Neural progenitor cell (in vitro differentiated cells): ENCODE results near the gene CHCHD6. TPM values are rescaled to one million over a fixed set of nuclear protein-coding genes. Genes with fewer than 3 reads are reported as not detected.

Experiments
- DNase-seq: peaks from one replicate; pipeline ENCODE4 v3.0.0-alpha.2; 2016; ENCODE audit warnings: low spot score
- H2AFZ ChIP-seq: fragments of 200-600 bp; sonication (generic); replicated peaks from 2 replicates; pipeline ENCODE4 v1.6.1; 2016; ENCODE audit warnings: antibody characterized with exemption
- H3F3A ChIP-seq: fragments of 200-600 bp; sonication (generic); 2 replicates; pipeline ENCODE4 v1.6.1; 2016; ENCODE audit warnings: antibody characterized with exemption, low read depth
- H3K27ac ChIP-seq: fragments of 200-600 bp; sonication (generic); 2 replicates; pipeline ENCODE4 v1.5.1; 2016; ENCODE audit warnings: mild to moderate bottlenecking
- H3K27me3 ChIP-seq: fragments of 200-600 bp; sonication (generic); 2 replicates; pipeline ENCODE4 v1.6.1; 2016; ENCODE audit warnings: mild to moderate bottlenecking, moderate library complexity
- H3K36me3 ChIP-seq: fragments of 200-600 bp; sonication (generic); 2 replicates; pipeline ENCODE4 v1.5.1; 2016
- H3K4me1 ChIP-seq: fragments of 200-600 bp; sonication (generic); 2 replicates; pipeline ENCODE4 v1.6.1; 2016; ENCODE audit warnings: mixed run types
- H3K4me2 ChIP-seq: fragments of 200-600 bp; sonication (generic); 2 replicates; pipeline ENCODE4 v1.6.1; 2016
- H3K4me3 ChIP-seq: fragments of 200-600 bp; sonication (generic); 2 replicates; pipeline ENCODE4 v1.5.1; 2016
- H3K79me2 ChIP-seq: fragments of 200-600 bp; sonication (generic); 2 replicates; pipeline ENCODE4 v1.6.1; 2016; ENCODE audit warnings: low read depth
- H3K9ac ChIP-seq: fragments of 200-600 bp; sonication (generic); 2 replicates; pipeline ENCODE4 v1.6.1; 2016
- H3K9me3 ChIP-seq: fragments of 200-600 bp; sonication (generic); 2 replicates; pipeline ENCODE4 v1.5.1; 2016; ENCODE audit warnings: low read depth
- H4K20me1 ChIP-seq: fragments of 200-600 bp; sonication (generic); 2 replicates; pipeline ENCODE4 v1.6.1; 2016; ENCODE audit warnings: low read depth
- H3K27ac Mint-ChIP-seq: 3 replicates; pipeline ENCODE4 v1.8.0; 2021; ENCODE audit warnings: mixed read lengths
- H3K27me3 Mint-ChIP-seq: 2 replicates; pipeline ENCODE4 v1.8.0; 2022; ENCODE audit warnings: low read depth, mild to moderate bottlenecking, inconsistent platforms, moderate library complexity, mixed read lengths; ENCODE audit not compliant: insufficient read depth
- H3K36me3 Mint-ChIP-seq: 3 replicates; pipeline ENCODE4 v1.8.0; 2021; ENCODE audit warnings: mixed read lengths
- H3K4me1 Mint-ChIP-seq: 3 replicates; pipeline ENCODE4 v1.8.0; 2021; ENCODE audit warnings: mixed read lengths
- H3K4me3 Mint-ChIP-seq: 3 replicates; pipeline ENCODE4 v1.8.0; 2021; ENCODE audit warnings: mild to moderate bottlenecking, moderate library complexity, mixed read lengths
- H3K9me3 Mint-ChIP-seq: 3 replicates; pipeline ENCODE4 v1.8.0; 2020; ENCODE audit warnings: mixed read lengths
- EZH2 ChIP-seq: fragments of 200-600 bp; sonication (generic); IDR thresholded peaks from 2 replicates; pipeline ENCODE4 v1.6.1; 2017; ENCODE audit warnings: antibody characterized with exemption, mild to moderate bottlenecking, moderate library complexity
- EZH2phosphoT487 ChIP-seq: fragments of 200-600 bp; sonication (generic); IDR thresholded peaks from 2 replicates; pipeline ENCODE4 v1.6.1; 2017; ENCODE audit warnings: antibody characterized with exemption
- total RNA-seq: library from RNA; depleted of rRNA; stranded (reverse); fragments of >200 nt; gene quantifications from 2 replicates; pipeline ENCODE4 v1.2.3, GENCODE V29; 2015; ENCODE audit warnings: low replicate concordance
- TF ChIP-seq, protein P1 (sequence below): fragments of 200-600 bp; sonication (generic); IDR thresholded peaks from 2 replicates; pipeline ENCODE4 v1.5.1; 2017; ENCODE audit warnings: antibody characterized with exemption, mild to moderate bottlenecking

The CHCHD6 gene
- total RNA-seq, 1 donor from 2014 or later = 35.7 TPM

DNA sequence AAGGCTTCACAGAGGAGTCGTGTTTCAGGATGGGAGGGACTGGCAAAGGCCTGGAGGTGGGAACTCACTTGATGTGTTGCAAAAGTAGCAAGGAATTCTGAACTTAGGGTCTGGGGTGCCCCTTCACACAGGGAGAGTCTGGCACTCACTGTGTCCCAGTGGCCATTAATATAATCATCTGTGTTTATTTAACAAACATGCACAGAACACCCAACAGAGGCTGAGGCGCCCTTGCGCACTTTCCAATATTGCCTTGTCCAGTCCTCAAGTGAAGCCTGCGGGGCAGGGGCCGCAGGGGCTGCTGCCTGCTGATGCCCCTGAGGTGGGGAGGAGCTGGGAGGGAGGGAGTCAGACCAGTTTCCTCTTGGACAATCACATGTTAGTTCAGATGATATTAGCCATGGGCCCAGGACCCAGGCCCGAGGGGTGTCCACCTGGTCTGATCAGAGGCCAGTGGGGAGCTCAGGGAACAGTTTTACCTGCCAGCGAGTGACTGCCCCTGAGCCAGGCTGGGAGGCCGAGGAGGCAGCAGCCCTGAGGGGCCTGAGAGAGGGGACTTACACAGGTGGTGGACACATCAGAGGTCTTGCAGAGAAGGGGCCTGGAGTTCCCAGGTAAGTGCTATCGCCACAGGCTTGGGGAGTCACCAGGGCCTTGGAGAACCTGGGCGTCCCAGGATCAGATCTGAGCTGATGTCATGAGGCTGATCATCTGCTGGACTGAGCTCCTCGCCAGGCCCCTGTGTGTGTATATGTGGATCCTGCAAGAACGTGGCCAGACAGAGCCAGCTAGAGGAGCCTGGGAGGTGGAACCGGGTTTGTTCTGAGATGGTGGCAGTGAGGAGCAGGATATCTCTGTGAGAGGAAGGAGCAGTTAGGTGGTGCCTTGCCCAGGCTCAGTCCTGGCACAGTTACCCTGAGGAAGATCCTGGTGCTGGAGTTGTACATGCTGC, 35.3 kb upstream of the CHCHD6 start:
- no peaks in the 10 kb centered on the region for H3K4me1 ChIP-seq
- H3K4me3 ChIP-seq = no peak overlapping the region
- H3K27me3 ChIP-seq = peaks cover 34% of the 10 kb centered on the region
- TF ChIP-seq EZH2 (no peak), EZH2phosphoT487 (no peak)
- TF ChIP-seq, protein P1, sequence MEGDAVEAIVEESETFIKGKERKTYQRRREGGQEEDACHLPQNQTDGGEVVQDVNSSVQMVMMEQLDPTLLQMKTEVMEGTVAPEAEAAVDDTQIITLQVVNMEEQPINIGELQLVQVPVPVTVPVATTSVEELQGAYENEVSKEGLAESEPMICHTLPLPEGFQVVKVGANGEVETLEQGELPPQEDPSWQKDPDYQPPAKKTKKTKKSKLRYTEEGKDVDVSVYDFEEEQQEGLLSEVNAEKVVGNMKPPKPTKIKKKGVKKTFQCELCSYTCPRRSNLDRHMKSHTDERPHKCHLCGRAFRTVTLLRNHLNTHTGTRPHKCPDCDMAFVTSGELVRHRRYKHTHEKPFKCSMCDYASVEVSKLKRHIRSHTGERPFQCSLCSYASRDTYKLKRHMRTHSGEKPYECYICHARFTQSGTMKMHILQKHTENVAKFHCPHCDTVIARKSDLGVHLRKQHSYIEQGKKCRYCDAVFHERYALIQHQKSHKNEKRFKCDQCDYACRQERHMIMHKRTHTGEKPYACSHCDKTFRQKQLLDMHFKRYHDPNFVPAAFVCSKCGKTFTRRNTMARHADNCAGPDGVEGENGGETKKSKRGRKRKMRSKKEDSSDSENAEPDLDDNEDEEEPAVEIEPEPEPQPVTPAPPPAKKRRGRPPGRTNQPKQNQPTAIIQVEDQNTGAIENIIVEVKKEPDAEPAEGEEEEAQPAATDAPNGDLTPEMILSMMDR = no peak
- no peak overlapping the region for H3K27ac ChIP-seq
- H4K20me1 ChIP-seq = peaks cover 6% of the 10 kb centered on the region
- peak overlapping the region; percentile 21 for H3K27ac Mint-ChIP-seq
- no peak overlapping the region for H3K4me2 ChIP-seq
- H3K36me3 Mint-ChIP-seq = no peaks in the 10 kb centered on the region
- no peaks in the 10 kb centered on the region for H3K36me3 ChIP-seq
- H3K4me1 Mint-ChIP-seq = peaks cover 3% of the 10 kb centered on the region
- H3F3A ChIP-seq = peaks cover 18% of the 10 kb centered on the region
- no peaks in the 10 kb centered on the region for H3K9me3 ChIP-seq
- peaks cover under 1% of the 10 kb centered on the region for H3K9me3 Mint-ChIP-seq
- H3K79me2 ChIP-seq = no peaks in the 10 kb centered on the region
- H3K9ac ChIP-seq = no peak overlapping the region
- no peak overlapping the region for H3K4me3 Mint-ChIP-seq
- no peak for DNase-seq
- no peak overlapping the region for H2AFZ ChIP-seq
- peaks cover 2% of the 10 kb centered on the region for H3K27me3 Mint-ChIP-seq

DNA sequence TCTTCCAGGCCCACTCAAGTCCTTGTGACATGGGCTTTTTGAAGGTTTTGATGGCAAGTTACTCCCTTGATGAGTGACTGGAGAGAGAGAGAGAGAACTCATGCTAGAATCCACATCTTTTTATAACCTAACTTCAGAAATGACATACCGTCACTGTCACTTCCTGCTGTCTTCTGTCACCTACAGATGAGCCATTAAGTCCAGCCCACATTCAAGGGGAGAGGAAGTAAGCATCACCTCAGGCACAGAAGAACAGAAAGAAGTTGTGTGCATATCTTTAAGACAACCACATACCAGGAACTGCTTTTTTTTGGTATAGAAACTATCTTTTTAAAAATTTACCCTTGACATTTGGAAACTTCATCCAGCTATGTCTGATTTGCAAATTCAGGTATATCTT, 32.5 kb upstream of the CHCHD6 start:
- Histone ChIP-seq H3K27me3 (peaks cover 22% of the 10 kb centered on the region), H3K9me3 (peaks cover 7% of the 10 kb centered on the region), H3K79me2 (no peaks in the 10 kb centered on the region), H3K27ac (no peak overlapping the region), H3F3A (no peaks in the 10 kb centered on the region), H3K4me2 (no peak overlapping the region), H3K4me1 (no peaks in the 10 kb centered on the region), H4K20me1 (no peaks in the 10 kb centered on the region), H3K36me3 (no peaks in the 10 kb centered on the region), H2AFZ (no peak overlapping the region), H3K9ac (no peak overlapping the region), H3K4me3 (no peak overlapping the region)
- Mint-ChIP-seq H3K27me3 (no peaks in the 10 kb centered on the region), H3K36me3 (no peaks in the 10 kb centered on the region), H3K4me1 (no peaks in the 10 kb centered on the region), H3K27ac (no peak overlapping the region), H3K4me3 (no peak overlapping the region), H3K9me3 (peaks cover 7% of the 10 kb centered on the region)
- DNase-seq = no peak
- TF ChIP-seq EZH2 (no peak), EZH2phosphoT487 (no peak)
- TF ChIP-seq, protein P1 = no peak

DNA sequence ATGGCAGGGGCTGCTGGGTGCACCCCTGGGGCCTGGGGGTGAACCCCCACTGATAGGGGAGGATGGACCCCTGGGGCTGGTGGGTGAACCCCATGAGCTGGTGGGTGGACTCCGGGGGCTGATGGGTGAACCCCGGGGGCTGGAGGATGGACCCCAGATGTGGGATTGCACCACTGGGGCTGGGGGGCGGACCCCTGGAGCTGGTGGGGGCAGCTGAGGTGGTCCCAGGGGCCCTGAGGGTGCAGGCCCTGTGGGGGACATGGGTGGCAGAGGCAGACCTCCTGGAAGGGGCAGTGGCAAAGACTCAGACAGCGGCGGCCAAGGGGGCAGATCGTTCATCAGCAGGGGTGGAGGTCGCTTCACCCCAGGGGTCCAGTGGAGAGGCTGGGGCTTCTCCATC, 31.7 kb upstream of the CHCHD6 start:
- H3K4me1 ChIP-seq = no peaks in the 10 kb centered on the region
- DNase-seq = no peak
- H3K36me3 ChIP-seq = no peaks in the 10 kb centered on the region
- H3K9me3 ChIP-seq = peaks cover 7% of the 10 kb centered on the region
- peaks cover 7% of the 10 kb centered on the region for H3K9me3 Mint-ChIP-seq
- H3K27me3 Mint-ChIP-seq = peaks cover 1% of the 10 kb centered on the region
- no peak overlapping the region for H3K4me2 ChIP-seq
- no peak overlapping the region for H3K27ac ChIP-seq
- peaks cover 22% of the 10 kb centered on the region for H3K27me3 ChIP-seq
- H3K79me2 ChIP-seq = no peaks in the 10 kb centered on the region
- no peak overlapping the region for H3K27ac Mint-ChIP-seq
- H3F3A ChIP-seq = no peaks in the 10 kb centered on the region
- H3K36me3 Mint-ChIP-seq = no peaks in the 10 kb centered on the region
- H3K4me3 ChIP-seq = no peak overlapping the region
- no peak overlapping the region for H3K4me3 Mint-ChIP-seq
- TF ChIP-seq EZH2phosphoT487 (no peak), EZH2 (no peak)
- TF ChIP-seq, protein P1 = no peak
- no peak overlapping the region for H2AFZ ChIP-seq
- no peaks in the 10 kb centered on the region for H4K20me1 ChIP-seq
- no peak overlapping the region for H3K9ac ChIP-seq
- H3K4me1 Mint-ChIP-seq = no peaks in the 10 kb centered on the region
